Cerebellar cortex (tissue), 1 donor: ENCODE results near the gene CENPO.

Experiments
- DNase-seq: peaks from one replicate; pipeline ENCODE4 v3.0.0-alpha.2; 2015; ENCODE audit warnings: low spot score

Gene CENPO

DNA sequence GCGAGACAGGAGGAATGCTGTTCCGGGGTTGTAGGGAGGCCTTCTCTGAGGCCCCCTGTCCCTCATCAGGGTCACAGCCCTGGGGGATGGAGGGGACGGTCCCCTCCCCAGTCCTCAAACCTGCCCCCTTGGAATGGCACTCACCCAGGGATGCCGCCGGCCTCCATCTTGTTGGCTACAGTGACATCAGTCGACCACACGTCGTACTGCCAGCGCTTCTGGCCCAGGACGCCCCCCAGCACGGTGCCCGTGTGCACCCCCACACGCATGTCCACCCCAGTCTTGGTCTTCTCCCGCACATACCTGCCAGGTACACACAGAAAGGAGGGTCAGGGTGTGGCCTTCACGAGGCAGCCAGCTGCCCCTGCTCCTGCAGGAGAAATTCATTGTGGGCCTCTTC, 46.5 kb downstream of the CENPO start:
- DNase-seq = no peak

DNA sequence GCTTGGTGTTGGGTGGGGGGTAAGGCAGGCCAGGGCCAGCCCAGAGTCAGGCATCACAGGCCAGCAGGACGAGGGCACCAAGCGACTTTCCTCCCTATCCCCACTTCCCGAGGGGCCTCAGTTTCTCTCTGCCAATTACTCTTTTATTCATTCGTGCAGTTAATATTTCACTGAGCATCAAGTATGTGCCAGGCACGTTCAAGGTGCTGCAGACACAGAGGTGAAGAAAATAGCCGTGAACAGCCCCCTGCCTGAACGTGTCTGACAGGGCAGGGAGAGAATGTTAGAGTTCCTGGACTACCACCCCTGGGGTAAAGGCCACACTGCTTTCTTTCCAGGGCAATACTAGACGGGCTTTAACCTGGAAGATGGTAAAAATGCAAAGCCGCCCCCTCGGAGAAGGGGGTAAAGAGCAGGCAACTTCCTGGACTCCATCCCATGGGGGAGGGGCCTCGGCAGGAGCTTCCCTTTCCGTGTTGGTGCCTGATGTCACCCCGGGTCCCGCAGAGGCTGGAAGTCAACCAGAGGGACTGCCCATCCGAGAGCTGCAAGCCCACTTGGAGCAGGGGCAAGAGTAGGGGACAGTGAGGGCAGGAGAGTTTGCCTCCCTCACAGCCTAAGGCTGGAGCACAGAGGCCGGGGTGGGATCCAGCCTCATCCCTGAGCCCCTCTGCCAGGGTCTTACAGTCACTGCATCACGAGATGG, 47.1 kb downstream of the CENPO start:
- DNase-seq = no peak

GRCh38 chr2:24840962-24841945, 48.0 kb downstream of the CENPO start:
- no peak for DNase-seq

DNA sequence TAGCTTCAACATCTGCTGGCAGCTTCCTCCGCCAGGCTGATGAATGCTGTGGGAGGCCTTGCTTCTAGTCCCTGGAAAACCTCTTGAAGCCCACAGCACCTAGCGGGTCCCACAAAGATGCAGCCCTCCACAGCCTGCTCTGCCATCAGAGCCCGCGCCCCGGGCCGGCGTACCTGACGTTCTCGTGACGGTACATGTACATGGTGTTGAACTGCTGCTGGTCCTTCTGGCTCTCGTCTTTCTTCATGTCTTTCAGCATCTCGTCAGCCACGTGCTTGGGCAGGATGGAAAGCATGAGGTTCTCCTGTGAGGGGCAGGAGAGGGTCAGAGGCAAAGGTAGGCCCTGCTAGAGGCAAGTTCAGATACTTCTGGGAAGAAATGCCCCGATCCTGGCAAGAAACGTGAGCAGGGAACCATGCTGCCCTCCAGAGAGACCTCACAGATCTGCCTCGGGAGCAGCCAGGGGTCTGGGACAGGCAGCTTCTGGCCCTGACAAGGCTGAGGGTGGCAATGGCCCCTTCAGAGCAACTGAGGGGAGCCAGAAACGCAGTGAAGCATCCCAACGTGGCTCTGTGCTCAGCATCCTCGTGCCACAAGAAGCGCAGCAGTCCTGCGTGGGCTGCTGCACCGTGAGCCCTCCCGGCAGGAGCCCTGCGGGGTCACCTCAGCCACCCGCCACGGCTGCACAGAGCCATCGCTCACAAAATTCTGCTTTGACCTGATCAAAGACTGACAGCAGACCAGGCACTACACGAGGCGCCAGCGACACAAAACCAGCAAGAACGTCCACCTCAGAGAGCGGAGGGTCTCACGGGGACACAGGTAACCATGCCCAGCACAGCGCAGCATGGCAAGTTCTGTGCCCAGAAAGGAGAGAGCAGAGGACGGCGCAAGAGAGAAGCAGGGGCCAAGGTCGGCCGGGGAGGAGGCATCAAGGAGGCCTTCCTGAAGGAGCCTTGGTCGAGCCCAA, 49.1 kb downstream of the CENPO start:
- DNase-seq = no peak

DNA sequence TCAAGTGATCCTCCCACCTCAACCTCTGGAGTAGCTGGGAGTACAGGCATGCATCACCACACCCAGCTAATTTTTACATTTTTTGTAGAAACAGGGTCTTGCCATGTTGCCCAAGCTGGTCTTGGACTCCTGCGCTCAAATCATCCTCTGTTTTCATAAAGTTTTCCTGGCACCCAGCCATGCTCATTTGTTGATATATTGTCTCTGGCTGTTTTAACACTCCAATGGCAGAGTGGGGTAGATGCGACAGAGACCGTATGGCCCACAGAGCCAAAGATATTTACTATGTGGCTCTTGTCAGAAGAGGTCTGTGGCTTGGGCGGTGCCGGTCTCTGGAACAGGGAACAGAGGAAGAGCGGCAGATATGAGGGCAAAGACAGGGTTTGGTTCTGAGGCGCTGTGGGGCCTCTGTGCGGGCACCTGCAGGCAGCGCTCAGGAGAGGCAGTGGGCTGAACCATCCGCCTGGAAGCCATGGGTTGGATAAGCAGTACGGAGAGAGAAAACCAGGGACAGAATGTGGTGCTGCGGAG, 50.2 kb downstream of the CENPO start:
- DNase-seq = no peak

DNA sequence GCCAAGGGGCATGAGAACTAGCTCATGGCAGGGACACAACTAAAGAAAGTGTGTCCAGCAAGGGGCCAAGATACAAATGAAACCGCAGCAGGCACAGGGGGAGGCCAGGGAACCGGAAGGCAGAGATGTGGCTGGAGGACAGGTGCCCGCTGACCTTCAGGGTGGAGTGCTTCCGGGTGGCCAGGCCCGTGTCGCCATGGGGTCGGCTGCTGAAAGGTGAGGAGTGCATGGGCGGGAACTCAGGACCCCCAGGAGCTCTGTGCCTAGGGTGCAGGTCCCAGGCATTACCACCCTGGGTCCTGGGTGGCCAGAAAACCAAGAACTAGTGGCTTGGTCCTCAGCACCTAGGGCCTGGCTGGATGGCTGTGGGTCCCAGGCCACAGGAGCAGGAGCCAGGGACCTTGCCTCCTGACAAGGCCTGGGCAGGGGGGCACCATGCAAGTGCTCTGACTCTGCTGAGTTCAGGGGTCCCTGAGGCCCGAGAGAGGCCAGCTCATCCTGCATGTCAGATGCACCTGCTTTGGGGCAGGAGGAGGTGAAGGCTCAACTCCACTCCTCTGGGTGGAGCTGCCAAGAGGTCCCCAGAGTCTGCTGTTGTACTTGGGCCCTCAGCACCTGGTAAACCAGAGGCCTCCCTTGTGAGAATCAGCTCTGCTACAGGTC, 50.9 kb downstream of the CENPO start:
- no peak for DNase-seq

GRCh38 chr2:24845691-24846090, 52.5 kb downstream of the CENPO start:
- no peak for DNase-seq

DNA sequence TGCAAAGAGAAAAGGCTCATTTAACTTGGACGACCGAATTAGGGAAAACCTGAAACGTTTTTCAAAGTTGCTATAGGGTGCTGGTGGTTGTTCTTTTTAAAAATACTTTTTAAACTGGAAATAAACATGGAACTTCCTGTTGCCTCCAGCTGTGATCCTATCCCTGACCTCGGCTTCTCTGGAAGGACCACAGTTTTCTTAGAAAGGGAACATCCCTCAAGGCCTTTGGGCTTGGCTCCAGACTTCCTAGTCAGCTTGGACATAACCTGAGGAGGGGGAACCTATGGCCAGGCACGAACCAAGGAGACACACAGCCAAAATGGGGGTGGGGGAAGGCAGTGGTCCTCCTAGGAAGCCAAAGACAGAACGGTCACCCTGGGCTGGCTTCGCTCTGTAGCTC, 57.7 kb downstream of the CENPO start:
- DNase-seq = no peak

- DNase-seq = no peak
Measured at GRCh38 chr2:24852026-24852425, 58.8 kb downstream of the CENPO start.

DNA sequence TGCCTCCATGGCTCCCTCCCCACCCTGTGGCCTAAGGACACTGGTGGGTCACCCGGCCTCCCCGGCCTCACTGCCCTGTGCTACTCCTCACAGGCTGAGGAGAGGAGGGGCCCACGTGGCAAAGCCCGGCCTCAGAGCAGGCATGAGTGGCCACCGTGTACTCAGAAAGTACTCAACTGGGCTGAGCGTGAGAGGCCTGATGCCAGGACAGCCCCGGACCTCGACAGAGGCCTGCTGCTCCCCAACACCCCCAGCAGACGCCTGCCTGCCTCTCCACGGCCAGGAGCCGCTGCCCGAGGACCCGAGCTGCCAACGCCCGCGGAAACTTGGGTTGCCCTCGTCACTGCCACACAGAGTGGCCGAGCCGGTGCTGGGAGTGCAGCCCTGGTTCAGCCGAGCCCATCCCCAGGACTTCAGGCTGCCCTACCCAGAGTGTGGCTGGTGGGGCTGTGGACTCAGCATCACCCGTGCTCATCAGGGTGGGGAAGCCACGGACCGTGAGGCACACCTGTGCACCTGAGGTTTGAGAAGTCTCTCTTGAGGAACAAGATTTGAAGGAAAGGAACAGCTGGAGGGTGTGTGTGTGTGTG, 59.3 kb downstream of the CENPO start:
- no peak for DNase-seq

DNA sequence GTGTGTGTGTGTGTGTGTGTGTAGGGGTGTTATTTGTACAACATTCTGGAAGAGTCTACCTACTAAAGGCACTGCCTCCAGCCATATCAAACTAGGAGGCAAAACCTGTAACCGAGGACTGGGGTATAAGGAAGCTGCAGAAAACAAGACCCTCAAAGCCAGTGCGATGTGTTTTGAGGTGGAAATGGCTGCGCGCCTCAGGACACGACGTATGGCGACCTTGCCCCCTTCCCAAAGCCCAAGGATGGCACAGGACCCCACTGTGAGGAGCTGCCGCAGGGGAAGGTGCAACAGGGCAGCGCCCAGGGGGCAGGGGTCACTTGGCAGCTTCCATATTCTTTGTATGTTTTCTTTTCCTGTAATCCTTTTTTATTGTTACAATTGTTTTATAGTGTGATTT, 59.8 kb downstream of the CENPO start:
- DNase-seq = no peak

DNA sequence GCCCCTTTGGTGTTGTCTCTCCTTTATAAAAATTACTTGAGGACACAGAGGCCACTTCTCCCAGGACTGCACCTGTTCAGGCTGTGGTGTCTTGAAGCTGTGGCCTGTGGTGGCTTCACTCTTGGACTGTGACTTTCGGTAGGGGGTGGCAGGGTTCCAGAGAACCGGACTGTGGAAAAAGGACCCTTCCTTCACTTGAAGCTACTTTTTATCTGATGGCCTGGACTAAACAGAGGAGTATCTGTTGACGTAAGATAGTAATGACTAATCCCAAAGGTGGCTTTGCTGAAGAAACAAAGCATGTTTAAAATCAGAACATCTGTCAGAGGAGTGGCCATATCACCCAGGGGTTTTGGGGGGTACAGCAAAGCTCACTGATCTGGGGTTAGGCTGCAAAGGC, 60.8 kb downstream of the CENPO start:
- no peak for DNase-seq

- no peak for DNase-seq
Measured at GRCh38 chr2:24855022-24855622, 61.9 kb downstream of the CENPO start.

DNA sequence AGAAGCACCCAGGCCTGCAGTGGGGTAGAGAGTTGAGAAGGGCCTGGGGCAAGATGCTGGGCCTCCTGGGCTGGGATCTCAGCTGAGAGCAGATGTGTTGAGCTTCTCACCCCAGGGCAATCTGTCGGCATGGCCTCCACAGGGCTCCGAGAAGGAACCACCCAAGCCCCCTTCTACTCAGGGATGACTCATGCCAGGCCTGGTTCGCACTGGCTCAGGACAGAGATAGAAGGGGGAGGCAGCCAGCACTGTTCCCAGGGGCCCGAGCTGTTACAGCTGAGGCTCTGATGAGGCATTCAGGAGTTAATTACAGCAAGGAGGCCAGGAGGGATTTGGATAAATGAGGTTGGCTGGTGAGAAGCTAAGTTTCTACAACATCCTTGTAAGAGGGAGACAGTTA, 62.5 kb downstream of the CENPO start:
- DNase-seq = no peak

- DNase-seq = no peak
Measured at GRCh38 chr2:24856791-24857211, 63.6 kb downstream of the CENPO start.

- no peak for DNase-seq
Measured at GRCh38 chr2:24857746-24858145, 64.5 kb downstream of the CENPO start.

- no peak for DNase-seq
Measured at GRCh38 chr2:24858996-24859395, 65.8 kb downstream of the CENPO start.

DNA sequence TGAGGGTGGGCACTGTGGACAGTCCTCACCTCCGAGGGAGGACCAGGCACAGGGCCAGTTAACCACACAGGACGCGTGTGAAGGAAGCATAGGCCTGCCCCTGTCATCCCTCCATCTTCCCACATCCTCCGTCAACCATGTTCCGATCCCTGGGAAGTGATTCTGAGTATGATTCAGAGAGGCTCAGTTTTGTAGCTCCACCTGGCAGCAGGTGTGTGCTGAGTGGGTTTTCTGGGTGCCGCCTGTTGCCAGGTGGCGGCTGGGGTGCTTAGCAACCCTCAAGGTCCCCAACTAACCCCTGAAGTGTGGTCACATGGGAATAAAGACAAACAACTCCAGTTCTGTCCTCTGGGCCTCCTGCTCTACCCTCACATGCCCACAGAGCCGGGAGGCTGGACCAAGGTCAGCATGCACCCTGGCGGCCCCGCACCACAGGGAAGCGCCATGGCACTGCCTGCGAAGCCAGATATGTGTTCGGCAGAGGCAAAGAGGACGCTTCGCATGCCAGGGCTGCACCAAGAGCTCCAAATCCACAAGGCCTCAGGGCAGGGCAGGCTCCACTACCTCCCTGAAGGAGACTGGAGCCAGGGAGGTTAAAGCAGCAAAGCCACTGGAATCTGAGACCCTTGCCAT, 66.9 kb downstream of the CENPO start:
- no peak for DNase-seq

DNA sequence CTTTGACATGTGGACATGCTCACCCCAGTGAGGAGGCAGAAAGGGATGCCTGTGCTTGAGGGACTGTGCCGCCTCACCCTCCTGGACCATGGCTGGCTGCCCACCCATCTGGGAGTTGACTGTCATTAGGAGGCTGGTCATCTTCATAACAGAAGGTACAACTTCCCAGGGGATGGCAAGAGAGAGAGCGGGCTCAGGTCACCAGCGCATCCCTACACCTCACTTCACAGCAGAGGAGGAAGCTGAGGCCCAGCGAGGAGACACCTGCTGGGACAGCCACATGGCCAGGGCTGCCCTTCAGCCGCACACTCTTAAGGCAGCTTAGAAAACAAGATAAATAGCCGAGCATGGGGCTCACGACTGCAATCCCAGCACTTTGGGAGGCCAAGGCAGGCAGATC, 67.4 kb downstream of the CENPO start:
- DNase-seq = peak; percentile 72

- no peak for DNase-seq
Measured at GRCh38 chr2:24861500-24861899, 68.3 kb downstream of the CENPO start.
